Fibroblast of peridontal ligament (primary cell): ENCODE measurements around the gene JMJD8.

Experiments used
- DNase-seq: peaks from one replicate; pipeline ENCODE4 v3.0.0-alpha.2; 2010; ENCODE audit errors: extremely low read depth

The JMJD8 gene

GRCh38 chr16:662095-662494 lies 22.0 kb downstream of the JMJD8 start:
- DNase-seq = no peak

DNA sequence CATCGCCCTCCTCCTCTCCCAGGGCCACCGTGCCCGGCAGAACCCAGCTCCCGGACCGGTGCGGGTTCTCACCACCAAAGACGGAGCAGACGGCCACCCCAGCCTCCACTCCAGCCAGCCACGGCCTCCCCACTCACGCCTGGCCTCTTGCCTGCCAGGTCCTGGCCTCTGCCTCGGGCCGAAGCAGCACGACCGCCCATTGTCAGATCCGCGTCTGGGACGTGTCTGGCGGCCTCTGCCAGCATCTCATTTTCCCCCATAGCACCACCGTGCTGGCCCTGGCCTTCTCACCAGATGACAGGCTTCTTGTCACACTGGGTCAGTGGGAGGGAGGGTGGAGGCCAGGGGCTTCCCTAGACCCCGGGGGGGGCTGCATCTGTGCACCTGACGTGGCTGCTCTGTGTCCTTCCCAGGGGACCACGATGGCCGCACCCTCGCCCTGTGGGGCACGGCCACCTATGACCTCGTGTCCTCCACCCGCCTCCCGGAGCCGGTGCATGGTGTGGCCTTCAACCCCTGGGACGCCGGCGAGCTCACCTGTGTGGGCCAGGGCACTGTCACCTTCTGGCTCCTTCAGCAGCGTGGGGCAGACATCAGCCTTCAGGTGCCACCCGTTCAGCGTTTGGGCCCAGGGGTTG lies 22.8 kb downstream of the JMJD8 start:
- DNase-seq = no peak

- DNase-seq = peak; percentile 76
Observed at GRCh38 chr16:660459-661183, 23.5 kb downstream of the JMJD8 start.

DNA sequence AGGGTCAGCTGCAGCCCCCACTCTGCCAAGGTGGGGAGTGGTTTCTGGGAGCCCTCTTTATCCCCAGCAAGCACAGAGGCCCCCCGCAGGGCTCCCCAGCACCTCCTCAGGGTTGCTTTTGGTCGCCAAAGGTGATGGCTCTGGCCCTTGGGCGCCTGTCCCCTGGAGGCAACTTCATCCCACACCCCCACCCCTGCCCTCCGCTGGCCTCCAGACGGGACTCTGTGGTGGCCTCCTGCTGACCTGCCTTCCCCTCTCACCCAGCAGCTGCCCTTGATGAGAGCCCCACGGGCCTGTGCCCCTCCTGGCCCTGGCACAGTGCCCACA lies 24.0 kb downstream of the JMJD8 start:
- no peak for DNase-seq

GRCh38 chr16:659618-660017 lies 24.5 kb downstream of the JMJD8 start:
- no peak for DNase-seq

- no peak for DNase-seq
Observed at GRCh38 chr16:658679-659571, 25.2 kb downstream of the JMJD8 start.

- DNase-seq = no peak
Observed at GRCh38 chr16:657487-657886, 26.6 kb downstream of the JMJD8 start.

- no peak for DNase-seq
Observed at GRCh38 chr16:654034-654433, 30.1 kb downstream of the JMJD8 start.

GRCh38 chr16:652454-653305 lies 31.5 kb downstream of the JMJD8 start:
- no peak for DNase-seq

GRCh38 chr16:651844-652243 lies 32.3 kb downstream of the JMJD8 start:
- no peak for DNase-seq

GRCh38 chr16:649631-650030 lies 34.5 kb downstream of the JMJD8 start:
- no peak for DNase-seq

GRCh38 chr16:648781-649589 lies 35.1 kb downstream of the JMJD8 start, which contains the start of gene WDR90:
Gene WDR90 (plus strand): TSS chr16:649365. CDS start chr16:649417, 52 bp downstream.
- DNase-seq = peak; percentile 87

- DNase-seq = no peak
Observed at GRCh38 chr16:648071-648780, 35.9 kb downstream of the JMJD8 start.

GRCh38 chr16:647173-647902 lies 36.8 kb downstream of the JMJD8 start:
- DNase-seq = no peak

DNA sequence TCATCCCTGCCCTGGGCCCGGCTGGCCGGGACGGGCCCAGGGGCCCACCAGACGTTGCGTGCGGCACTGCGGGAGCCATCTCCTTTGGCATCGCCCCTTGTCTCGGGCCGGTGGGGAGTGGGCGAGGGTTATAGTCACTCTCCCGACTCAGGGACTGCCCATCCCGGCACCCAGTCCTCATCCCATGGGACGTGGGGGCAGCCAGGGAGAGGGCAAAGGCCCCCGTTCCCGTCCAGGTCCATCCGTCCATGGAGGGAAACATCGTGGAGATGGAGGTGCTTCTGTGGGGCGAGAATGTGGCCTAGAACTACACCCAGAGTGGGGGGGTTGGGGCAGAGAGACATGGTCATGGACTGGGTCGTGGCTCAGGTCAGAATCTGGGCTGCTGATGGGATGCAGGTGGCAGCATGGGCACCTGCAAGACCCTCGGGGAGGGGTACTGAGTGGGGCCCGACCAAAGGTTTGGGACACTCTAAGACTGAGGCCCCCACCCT lies 37.4 kb downstream of the JMJD8 start:
- DNase-seq = no peak

- DNase-seq = no peak
Observed at GRCh38 chr16:645852-646678, 38.1 kb downstream of the JMJD8 start.

- no peak for DNase-seq
Observed at GRCh38 chr16:644556-644955, 39.6 kb downstream of the JMJD8 start.

GRCh38 chr16:643050-643368 lies 41.1 kb downstream of the JMJD8 start:
- DNase-seq = no peak
